AML-193 (cell line): ENCODE measurements around the gene RETREG1.

Experiments
- DNase-seq, 2 experiments: peaks; one replicate each; lab custom pipeline; 2025; lab: John Stamatoyannopoulos, UW

The RETREG1 gene

GRCh38 chr5:16585041-16585667 is 31.6 kb downstream of the RETREG1 start:
- no peak for DNase-seq

- DNase-seq, result no peak
Measured at GRCh38 chr5:16582081-16582480, 34.7 kb downstream of the RETREG1 start.

- DNase-seq, result no peak
Measured at GRCh38 chr5:16580382-16580781, 36.4 kb downstream of the RETREG1 start.

GRCh38 chr5:16579142-16579847 is 37.5 kb downstream of the RETREG1 start:
- DNase-seq, result no peak

GRCh38 chr5:16578474-16578883 is 38.3 kb downstream of the RETREG1 start:
- no peak for DNase-seq

GRCh38 chr5:16577677-16578076 is 39.1 kb downstream of the RETREG1 start:
- no peak for DNase-seq

- no peak for DNase-seq
Measured at GRCh38 chr5:16574789-16575721, 41.7 kb downstream of the RETREG1 start.

- no peak for DNase-seq
Measured at GRCh38 chr5:16573401-16573800, 43.4 kb downstream of the RETREG1 start.

GRCh38 chr5:16572289-16573015 is 44.3 kb downstream of the RETREG1 start:
- no peak for DNase-seq

GRCh38 chr5:16571016-16571415 is 45.8 kb downstream of the RETREG1 start:
- no peak for DNase-seq

- DNase-seq, result no peak
Measured at GRCh38 chr5:16570121-16570815, 46.5 kb downstream of the RETREG1 start.

- DNase-seq, result no peak
Measured at GRCh38 chr5:16568875-16569580, 47.8 kb downstream of the RETREG1 start.

GRCh38 chr5:16567365-16567764 is 49.4 kb downstream of the RETREG1 start:
- DNase-seq, result no peak

GRCh38 chr5:16565118-16565517 is 51.7 kb downstream of the RETREG1 start:
- DNase-seq, result no peak

GRCh38 chr5:16564248-16564867 is 52.4 kb downstream of the RETREG1 start:
- no peak for DNase-seq

- DNase-seq, result no peak
Measured at GRCh38 chr5:16563686-16564085, 53.1 kb downstream of the RETREG1 start.

GRCh38 chr5:16561660-16562059 is 55.1 kb downstream of the RETREG1 start:
- no peak for DNase-seq

GRCh38 chr5:16559702-16560101 is 57.1 kb downstream of the RETREG1 start:
- DNase-seq, result no peak

- no peak for DNase-seq
Measured at GRCh38 chr5:16558984-16559629, 57.7 kb downstream of the RETREG1 start.

GRCh38 chr5:16557477-16557876 is 59.3 kb downstream of the RETREG1 start:
- DNase-seq, result no peak
